GM12878 (cell line): Measurements from ENCODE around the gene NRXN3. TPM values are rescaled to one million over a fixed set of nuclear protein-coding genes. Genes with fewer than 3 reads are reported as not detected.

ENCODE experiments used
- ATAC-seq: fragments of 200-7000 bp; cut with Tn5 transposase; 3 replicates; pipeline ENCODE4 v1.9.1; 2020; ENCODE audit warnings: mild to moderate bottlenecking, moderate library complexity
- BruUV-seq: library from RNA; stranded (reverse); fragments of 400-500 nt; replicated peaks from 2 replicates; lab custom pipeline; 2021; lab: Mats Ljungman, UMichigan
- CTCF ChIA-PET: fragments of 300-600 bp; sonication (Branson Sonifier 250); formaldehyde crosslinking; extraction: SDS; loops from one replicate; lab custom pipeline; 2021; ENCODE audit warnings: inconsistent platforms; lab: Yijun Ruan, JAX
- POLR2A ChIA-PET: fragments of 350-600 bp; formaldehyde crosslinking; extraction: SDS; loops from one replicate; lab custom pipeline; 2021; ENCODE audit warnings: inconsistent platforms; lab: Charles Lee
- RAD21 ChIA-PET: fragments of 300-600 bp; sonication (Branson Sonifier 250); formaldehyde crosslinking; loops from one replicate; lab custom pipeline; 2023; ENCODE audit warnings: antibody characterized with exemption; ENCODE audit not compliant: unreplicated experiment; lab: Charles Lee
- SMC1A ChIA-PET: fragments of 300-600 bp; sonication (Branson Sonifier 250); formaldehyde crosslinking; loops from one replicate; lab custom pipeline; 2023; ENCODE audit not compliant: unreplicated experiment, uncharacterized antibody; lab: Charles Lee
- DNase-seq: peaks from one replicate; pipeline ENCODE4 v3.0.0-alpha.2; 2011; ENCODE audit warnings: low read depth, low spot score
- FAIRE-seq: peaks from 3 replicates; lab custom pipeline; 2011; peaks lifted over from hg19 to GRCh38; lab: Jason Lieb, UNC
- H2AFZ ChIP-seq: 2 replicates; pipeline ENCODE4 v1.6.0; 2011; ENCODE audit warnings: low read depth, low read length, control low read depth; ENCODE audit not compliant: control insufficient read depth
- H3K27ac ChIP-seq: 2 replicates; pipeline ENCODE4 v1.5.1; 2011; ENCODE audit warnings: control low read depth; ENCODE audit not compliant: control insufficient read depth, insufficient read depth
- H3K27me3 ChIP-seq, 2 experiments: replicated peaks in 1 of 2; 2 replicates each; pipeline versions ENCODE4 v1.6.0 to v1.6.1; 2011; ENCODE audit warnings: low read length in 1 of 2; ENCODE audit not compliant: control insufficient read depth in 2 of 2, insufficient read depth in 2 of 2
- H3K36me3 ChIP-seq, 2 experiments: 2 replicates each; pipeline ENCODE4 v1.5.1; 2011; ENCODE audit warnings: low read length in 1 of 2; ENCODE audit not compliant: control insufficient read depth in 2 of 2, insufficient read depth in 2 of 2
- H3K4me1 ChIP-seq: 2 replicates; pipeline ENCODE4 v1.6.1; 2011; ENCODE audit warnings: mild to moderate bottlenecking, low read length, moderate library complexity, mixed read lengths; ENCODE audit not compliant: control insufficient read depth, insufficient read depth
- H3K4me2 ChIP-seq: 2 replicates; pipeline ENCODE4 v1.6.0; 2011; ENCODE audit warnings: control low read depth; ENCODE audit not compliant: control insufficient read depth, insufficient read depth
- H3K4me3 ChIP-seq: fragments of 200-600 bp; sonication (generic); 2 replicates; pipeline ENCODE4 v1.5.1; 2016
- H3K79me2 ChIP-seq: 2 replicates; pipeline ENCODE4 v1.6.0; 2011; ENCODE audit warnings: low read length; ENCODE audit not compliant: control insufficient read depth, insufficient read depth
- H3K9ac ChIP-seq: 2 replicates; pipeline ENCODE4 v1.8.0; 2011; ENCODE audit warnings: low read length, control low read depth, mixed read lengths; ENCODE audit not compliant: control insufficient read depth, insufficient read depth
- H3K9me3 ChIP-seq: replicated peaks from 3 replicates; pipeline ENCODE4 v1.5.1; 2011; ENCODE audit warnings: mild to moderate bottlenecking, low read length; ENCODE audit not compliant: control insufficient read depth, insufficient read depth
- H4K20me1 ChIP-seq: 2 replicates; pipeline ENCODE4 v1.6.0; 2011; ENCODE audit not compliant: control insufficient read depth, insufficient read depth
- BMI1 ChIP-seq: fragments of 450-650 bp; IDR thresholded peaks from 2 replicates; pipeline ENCODE4 v1.6.1; 2016; ENCODE audit warnings: mild to moderate bottlenecking, moderate library complexity, borderline replicate concordance
- CEBPZ ChIP-seq: fragments of 150-350 bp; IDR thresholded peaks from 2 replicates; pipeline ENCODE4 v1.6.1; 2016; ENCODE audit warnings: low read depth, low read length
- DPF2 ChIP-seq: fragments of 450-650 bp; IDR thresholded peaks from 2 replicates; pipeline ENCODE4 v1.6.1; 2017; ENCODE audit warnings: mild to moderate bottlenecking
- JUND ChIP-seq: IDR thresholded peaks from 2 replicates; pipeline ENCODE4 v1.6.1; 2012; ENCODE audit warnings: low read depth, mild to moderate bottlenecking, low read length, improper control_type of control experiment, moderate library complexity
- NFYB ChIP-seq: IDR thresholded peaks from 2 replicates; pipeline ENCODE4 v1.6.1; 2011; ENCODE audit warnings: low read depth, mild to moderate bottlenecking, low read length, improper control_type of control experiment, moderate library complexity; ENCODE audit not compliant: insufficient read depth
- NR2C2 ChIP-seq: IDR thresholded peaks from 2 replicates; pipeline ENCODE4 v1.6.1; 2011; ENCODE audit warnings: borderline replicate concordance, low read depth; ENCODE audit not compliant: control insufficient read depth, insufficient read length
- PBX3 ChIP-seq: IDR thresholded peaks from 2 replicates; pipeline ENCODE4 v1.6.1; 2011; ENCODE audit warnings: mild to moderate bottlenecking, low read depth, low read length, moderate library complexity; ENCODE audit not compliant: insufficient replicate concordance
- POU2F2 ChIP-seq: IDR thresholded peaks from 3 replicates; pipeline ENCODE4 v1.6.1; 2011; ENCODE audit warnings: low read depth, mild to moderate bottlenecking, low read length, borderline replicate concordance
- REST ChIP-seq: IDR thresholded peaks from 2 replicates; pipeline ENCODE4 v1.6.1; 2012; ENCODE audit warnings: mild to moderate bottlenecking, low read depth, low read length
- SMAD5 ChIP-seq: IDR thresholded peaks from 2 replicates; pipeline ENCODE4 v1.6.1; 2016; ENCODE audit warnings: antibody characterized with exemption, low read depth
- USF2 ChIP-seq: IDR thresholded peaks from 2 replicates; pipeline ENCODE4 v1.6.1; 2011; ENCODE audit warnings: low read depth, low read length, improper control_type of control experiment, borderline replicate concordance
- WRNIP1 ChIP-seq: IDR thresholded peaks from 2 replicates; pipeline ENCODE4 v1.6.1; 2011; ENCODE audit warnings: low read depth, low read length, improper control_type of control experiment, borderline replicate concordance
- ZNF217 ChIP-seq: fragments of 450-650 bp; IDR thresholded peaks from 2 replicates; pipeline ENCODE4 v1.6.1; 2017; ENCODE audit warnings: antibody characterized with exemption, mild to moderate bottlenecking
- ZNF24 ChIP-seq: fragments of 450-650 bp; IDR thresholded peaks from 2 replicates; pipeline ENCODE4 v1.6.1; 2017; ENCODE audit warnings: antibody characterized with exemption, mild to moderate bottlenecking
- ZZZ3 ChIP-seq: IDR thresholded peaks from 2 replicates; pipeline ENCODE4 v1.6.1; 2011; ENCODE audit warnings: low read depth; ENCODE audit not compliant: control insufficient read depth, insufficient read length
- WGBS: methylation state at CpG from one replicate; pipeline ENCODE4 v1.1.6; 2016; ENCODE audit warnings: low lambda C conversion rate; ENCODE audit not compliant: insufficient replicate concordance, insufficient coverage; ENCODE audit errors: missing lambda C conversion rate; 5-methylcytosine and 5-hydroxymethylcytosine counted together
- in situ Hi-C: fragments of 300-500 bp; cut with MboI; formaldehyde crosslinking; loops from 9 replicates; pipeline ENCODE4 v1.14.3; 2018; ENCODE audit warnings: mixed read lengths
- intact Hi-C: fragments of 100-400 bp; cut with micrococcal nuclease; formaldehyde crosslinking; loops from one replicate; pipeline ENCODE4 v1.14.2; 2022; ENCODE audit not compliant: unreplicated experiment
- polyA plus RNA-seq, 11 experiments: library from polyadenylated mRNA; depleted of rRNA in 4 of 11; unstranded in 6 of 11; stranded (reverse) in 5 of 11; fragments of >200 nt; fragmentation: Nextera tagmentation in 4 of 11; fragmentation: Illumina TruSeq in 1 of 11; extraction: Ambion mirVana in 4 of 11; extraction: Trizol in 1 of 11; gene quantifications; 1 replicate in 1 of 11; 2 replicates in 10 of 11; pipeline versions ENCODE4 v1.2.1 to v1.2.3, GENCODE V29; 2011 to 2016; ENCODE audit warnings: inconsistent platforms in 2 of 11, missing spikeins in 2 of 11, low read depth in 1 of 11
- total RNA-seq, 4 experiments: library from RNA; depleted of rRNA in 3 of 4; stranded (reverse); fragments of >200 nt in 3 of 4; fragmentation: Illumina TruSeq in 1 of 4; extraction: Trizol in 1 of 4; gene quantifications; 2 replicates each; pipeline versions ENCODE4 v1.2.1 to v1.2.3, GENCODE V29; 2013 to 2021

Gene NRXN3
- total and polyA plus RNA-seq, 10 of the 15 experiments (the other 5 are each of a cell fraction or from before 2014, with no cell fraction given) = 0.52 to 3.3 (median 1.4) TPM

- Histone ChIP-seq H3K9me3 (no peaks in the 10 kb centered on the region), H3K79me2 (no peaks in the 10 kb centered on the region), H3K9ac (no peak overlapping the region), H2AFZ (no peak overlapping the region), H3K4me3 (no peak overlapping the region), H3K4me1 (no peaks in the 10 kb centered on the region), H3K27me3 (no peaks in the 10 kb centered on the region), H4K20me1 (no peaks in the 10 kb centered on the region), H3K36me3 (no peaks in the 10 kb centered on the region), H3K27ac (no peak overlapping the region), H3K4me2 (no peak overlapping the region)
- RAD21 ChIA-PET = no interaction called here
- ATAC-seq (no peak), DNase-seq (no peak), FAIRE-seq (no peak)
- WGBS = 2% methylated on average over 5 of the region's 5 CpGs
- intact Hi-C loops = no loop called here
- CTCF ChIA-PET = no interaction called here
- POLR2A ChIA-PET = no interaction called here
- in situ Hi-C loops = no loop called here
- SMC1A ChIA-PET = no interaction called here
- BruUV-seq = no TSS peak
- TF ChIP-seq CEBPZ (no peak), POU2F2 (no peak), ZNF24 (no peak), ZNF217 (no peak), NFYB (no peak), REST (no peak), PBX3 (no peak), JUND (no peak), SMAD5 (no peak), BMI1 (no peak), NR2C2 (no peak), ZZZ3 (no peak), DPF2 (no peak), WRNIP1 (no peak), USF2 (no peak)
Observed at GRCh38 chr14:79193689-79194477, 1023.7 kb downstream of the NRXN3 start.
